Small intestine (tissue), 7 donors: Measurements from ENCODE around the gene SMCO4. TPM values are rescaled to one million over a fixed set of nuclear protein-coding genes. Genes with fewer than 3 reads are reported as not detected.

ENCODE experiments used
- DNase-seq, 2 donors: peaks; one replicate each; pipeline versions ENCODE4 v3.0.0 to v3.0.0-alpha.2; 2013
- FAIRE-seq: peaks from 2 replicates; lab custom pipeline; 2012; peaks lifted over from hg19 to GRCh38; lab: Jason Lieb, UNC
- H3K27ac ChIP-seq, 3 donors: one replicate each; pipeline ENCODE4 v1.5.1; 2013; ENCODE audit warnings: low read length in 2 of 3, mild to moderate bottlenecking in 2 of 3, control low read depth in 1 of 3, inconsistent platforms in 1 of 3, low read depth in 1 of 3, moderate library complexity in 1 of 3
- H3K27me3 ChIP-seq, 3 donors: one replicate each; pipeline ENCODE4 v1.6.1; 2013; ENCODE audit warnings: low read length in 3 of 3, inconsistent platforms in 1 of 3; ENCODE audit not compliant: control insufficient read depth in 3 of 3, insufficient read depth in 3 of 3
- H3K36me3 ChIP-seq, 3 donors: one replicate each; pipeline ENCODE4 v1.6.1; 2013; ENCODE audit warnings: low read length in 3 of 3, inconsistent platforms in 1 of 3, low read depth in 1 of 3, mild to moderate bottlenecking in 1 of 3, moderate library complexity in 1 of 3; ENCODE audit not compliant: control insufficient read depth in 3 of 3, insufficient read depth in 2 of 3
- H3K4me1 ChIP-seq, 3 donors: one replicate each; pipeline ENCODE4 v1.6.1; 2013; ENCODE audit warnings: low read length in 2 of 3, inconsistent platforms in 1 of 3, low read depth in 1 of 3, mild to moderate bottlenecking in 1 of 3, moderate library complexity in 1 of 3; ENCODE audit not compliant: control insufficient read depth in 3 of 3, insufficient read depth in 2 of 3
- H3K4me3 ChIP-seq, 3 donors: one replicate each; pipeline ENCODE4 v1.5.1; 2013; ENCODE audit warnings: low read length in 3 of 3, control low read depth in 1 of 3, inconsistent platforms in 1 of 3, low read depth in 1 of 3, mild to moderate bottlenecking in 1 of 3, moderate library complexity in 1 of 3
- H3K9me3 ChIP-seq, 2 donors: one replicate each; pipeline ENCODE4 v1.6.1; 2013; ENCODE audit warnings: low read depth in 1 of 2, low read length in 1 of 2; ENCODE audit not compliant: control insufficient read depth in 2 of 2, insufficient read depth in 1 of 2
- WGBS, 3 donors: extraction: QIAGEN DNeasy Blood & Tissue Kit; methylation state at CpG; one replicate each; pipeline ENCODE4 v1.1.7; 2013; 5-methylcytosine and 5-hydroxymethylcytosine counted together
- polyA plus RNA-seq, 4 donors: library from polyadenylated mRNA; stranded (reverse) in 3 of 4; unstranded in 1 of 4; fragments of 200-250 nt in 3 of 4; fragments of 120-200 nt in 1 of 4; gene quantifications; one replicate each; pipeline versions ENCODE4 v1.2.1 to v1.2.3, GENCODE V29; 2013
- donor health status: healthy with polysubstance abuse.
- donor health status: control.
- donor health status: control.
- donor health status: Bipolar disorder and iron deficiency.
- donor health status: healthy.

SMCO4 gene
- polyA plus RNA-seq, 4 donors, result 51.0 to 207 (median 95.7) TPM

- DNase-seq (no peak), FAIRE-seq (no peak)
- 56 to 84% (median 67%) methylated on average over 6 of the region's 6 CpGs for WGBS, 3 donors
- H3K36me3 ChIP-seq, result peaks cover 3 to 45% (median 6%) of the 10 kb centered on the region in 3 donors
- no peaks in the 10 kb centered on the region for H3K9me3 ChIP-seq
- peaks cover 0 to 6% (median 0%) of the 10 kb centered on the region in 3 donors for H3K4me1 ChIP-seq
- H3K27me3 ChIP-seq, result no peaks in the 10 kb centered on the region
- no peak overlapping the region for H3K4me3 ChIP-seq
- peak overlapping the region in 1 of 3 donors; percentile 50 for H3K27ac ChIP-seq
Observed at GRCh38 chr11:93481696-93482095, 61.5 kb downstream of the SMCO4 start.

GRCh38 chr11:93481279-93481678, 61.9 kb downstream of the SMCO4 start:
- no peaks in the 10 kb centered on the region for H3K9me3 ChIP-seq
- H3K27me3 ChIP-seq, result no peaks in the 10 kb centered on the region
- peaks cover 0 to 4% (median 0%) of the 10 kb centered on the region in 3 donors for H3K4me1 ChIP-seq
- H3K4me3 ChIP-seq, result no peak overlapping the region
- H3K27ac ChIP-seq, result peak overlapping the region in 1 of 3 donors; percentile 50
- DNase-seq (peak in 1 of 2 donors; percentile 88), FAIRE-seq (no peak)
- H3K36me3 ChIP-seq, result peaks cover 3 to 49% (median 8%) of the 10 kb centered on the region in 3 donors
- WGBS, 3 donors, result 53 to 86% (median 71%) methylated on average over 16 of the region's 16 CpGs

- H3K9me3 ChIP-seq, result no peaks in the 10 kb centered on the region
- WGBS, 3 donors, result 40 to 75% (median 63%) methylated on average over 1 of the region's 1 CpG
- no peaks in the 10 kb centered on the region for H3K27me3 ChIP-seq
- no peak for DNase-seq
- H3K4me1 ChIP-seq, result peaks cover 0 to 4% (median 0%) of the 10 kb centered on the region in 3 donors
- no peak for FAIRE-seq
- no peak overlapping the region for H3K27ac ChIP-seq
- peaks cover 3 to 53% (median 8%) of the 10 kb centered on the region in 3 donors for H3K36me3 ChIP-seq
- no peak overlapping the region for H3K4me3 ChIP-seq
Observed at GRCh38 chr11:93480756-93481155, 62.4 kb downstream of the SMCO4 start.

GRCh38 chr11:93480256-93480655, 62.9 kb downstream of the SMCO4 start:
- Histone ChIP-seq H3K27me3 (no peaks in the 10 kb centered on the region), H3K4me1 (peaks cover 0 to 2% (median 0%) of the 10 kb centered on the region in 3 donors), H3K4me3 (no peak overlapping the region), H3K36me3 (peaks cover 3 to 51% (median 8%) of the 10 kb centered on the region in 3 donors), H3K27ac (no peak overlapping the region), H3K9me3 (peaks cover 0 to under 1% of the 10 kb centered on the region in 2 donors)
- WGBS, 3 donors, result 95 to 96% (median 95%) methylated on average over 6 of the region's 6 CpGs
- DNase-seq (no peak), FAIRE-seq (no peak)

DNA sequence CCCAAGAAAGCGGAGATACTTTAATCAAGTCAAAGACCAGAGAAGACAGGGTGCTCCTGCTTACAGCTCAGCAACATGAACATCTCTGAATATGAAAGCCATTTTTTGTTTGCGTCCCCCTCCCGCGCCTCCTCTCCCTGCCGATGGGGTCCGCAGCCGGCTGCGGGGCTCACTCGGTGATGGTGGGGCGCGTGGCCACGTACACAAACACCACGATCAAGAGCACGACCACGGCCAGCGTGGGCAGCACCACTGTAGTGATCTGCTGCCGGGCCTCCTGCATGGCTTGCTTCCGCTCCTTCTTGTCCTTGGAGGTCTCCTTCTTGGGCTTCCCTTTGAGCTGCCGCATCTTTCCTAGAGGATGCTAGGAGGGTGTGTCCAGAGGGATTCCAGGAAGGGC, 64.3 kb downstream of the SMCO4 start:
- FAIRE-seq, result no peak
- Histone ChIP-seq H3K4me3 (no peak overlapping the region), H3K4me1 (no peaks in the 10 kb centered on the region), H3K9me3 (peaks cover 0 to 6% of the 10 kb centered on the region in 2 donors), H3K27me3 (no peaks in the 10 kb centered on the region), H3K36me3 (peaks cover 3 to 45% (median 8%) of the 10 kb centered on the region in 3 donors), H3K27ac (no peak overlapping the region)
- no peak for DNase-seq
- WGBS, 3 donors, result 95 to 97% (median 96%) methylated on average over 19 of the region's 19 CpGs

DNA sequence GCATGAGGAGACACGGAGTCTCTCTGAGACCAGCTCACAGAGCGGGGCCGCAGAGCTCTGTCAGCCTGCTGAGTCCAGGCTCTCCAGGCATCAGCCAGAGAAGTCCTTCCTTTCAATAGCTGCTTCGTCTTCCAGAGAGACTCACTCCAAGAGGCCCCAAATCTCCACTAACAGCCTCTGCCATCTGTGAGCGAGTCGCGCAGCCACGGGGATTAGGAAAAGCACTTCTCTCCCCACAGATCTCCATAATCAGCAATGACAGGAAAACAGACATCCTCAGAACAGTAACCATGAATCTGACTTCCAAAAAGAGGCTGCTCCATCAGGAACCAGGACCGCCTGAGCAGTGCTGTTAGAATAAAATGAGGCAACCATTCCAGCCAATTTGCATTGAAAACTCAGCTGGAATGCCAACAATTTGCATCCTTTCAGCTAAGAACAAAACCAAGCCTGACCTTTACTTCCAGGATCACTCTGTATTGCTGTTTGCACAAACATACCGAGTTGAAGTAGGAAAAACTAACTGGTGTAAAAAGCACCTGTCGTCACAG, 65.4 kb downstream of the SMCO4 start:
- Histone ChIP-seq H3K36me3 (peaks cover 3 to 40% (median 8%) of the 10 kb centered on the region in 3 donors), H3K4me3 (no peak overlapping the region), H3K9me3 (peaks cover 0 to 6% of the 10 kb centered on the region in 2 donors), H3K4me1 (no peaks in the 10 kb centered on the region), H3K27me3 (no peaks in the 10 kb centered on the region), H3K27ac (no peak overlapping the region)
- DNase-seq (no peak), FAIRE-seq (no peak)
- 79 to 90% (median 89%) methylated on average over 11 of the region's 11 CpGs for WGBS, 3 donors

- no peak for DNase-seq
- Histone ChIP-seq H3K4me1 (no peaks in the 10 kb centered on the region), H3K36me3 (peaks cover 3 to 31% (median 8%) of the 10 kb centered on the region in 3 donors), H3K4me3 (no peak overlapping the region), H3K27ac (no peak overlapping the region), H3K9me3 (peaks cover 0 to 6% of the 10 kb centered on the region in 2 donors), H3K27me3 (no peaks in the 10 kb centered on the region)
- WGBS, 3 donors, result 83 to 87% (median 86%) methylated on average over 3 of the region's 3 CpGs
- FAIRE-seq, result no peak
Observed at GRCh38 chr11:93476796-93477195, 66.4 kb downstream of the SMCO4 start.

DNA sequence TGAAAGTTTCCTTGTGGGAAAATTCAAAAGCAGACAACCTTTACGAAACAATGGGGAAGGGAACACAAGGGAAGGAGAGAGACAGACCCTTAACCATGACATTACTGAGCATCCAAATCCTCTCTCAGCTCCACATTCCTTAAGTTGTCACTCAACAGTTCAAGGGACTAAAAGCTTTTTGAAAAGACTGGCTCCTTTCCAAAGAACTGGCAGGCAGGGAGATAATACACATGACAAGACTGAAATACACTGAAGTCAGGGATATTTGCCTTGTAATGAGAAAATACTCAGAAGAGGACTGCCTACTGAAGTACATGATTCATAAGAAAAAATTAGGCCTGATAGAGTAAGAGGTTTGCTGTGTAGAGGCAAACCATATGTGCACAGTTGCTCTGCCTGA, 69.1 kb downstream of the SMCO4 start:
- H3K9me3 ChIP-seq, result peaks cover 0 to 6% of the 10 kb centered on the region in 2 donors
- no peak overlapping the region for H3K4me3 ChIP-seq
- FAIRE-seq (no peak), DNase-seq (no peak)
- H3K27me3 ChIP-seq, result no peaks in the 10 kb centered on the region
- no peak overlapping the region for H3K27ac ChIP-seq
- 88 to 100% (median 93%) methylated on average over 1 of the region's 1 CpG for WGBS, 3 donors
- H3K36me3 ChIP-seq, result peaks cover 3 to 18% (median 8%) of the 10 kb centered on the region in 3 donors
- H3K4me1 ChIP-seq, result no peaks in the 10 kb centered on the region
